ENCODE results near the gene SFXN5.

SFXN5 gene

DNA sequence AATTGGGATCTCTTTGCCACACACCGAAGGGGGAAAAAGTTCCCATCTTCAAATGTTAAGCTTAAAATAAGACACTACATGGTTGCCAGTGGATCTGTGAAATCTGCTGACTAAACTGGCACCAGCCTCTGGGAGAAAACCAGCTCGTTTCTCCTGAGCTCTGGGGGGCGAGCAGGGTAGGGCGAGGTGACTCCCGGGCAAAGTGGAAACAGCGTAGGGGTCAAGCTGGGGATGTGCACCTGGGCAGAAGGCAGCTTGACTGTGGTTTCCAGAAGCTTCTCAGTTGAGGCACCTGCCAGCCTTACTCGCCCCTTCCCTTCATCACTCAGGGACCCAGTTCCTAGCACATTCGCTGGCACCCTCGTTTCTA lies 62.8 kb downstream of the SFXN5 start:
- Histone ChIP-seq H3K27ac (ENCODE audit: low read depth, low read length, poor library complexity, severe bottlenecking) (no peak overlapping the region), H3K9me3 (ENCODE audit: low read length) (no peaks in the 10 kb centered on the region), H2AFZ (ENCODE audit: low read length) (no peak overlapping the region), H3K79me2 (ENCODE audit: insufficient read depth, low read length) (no peaks in the 10 kb centered on the region), H3K4me1 (ENCODE audit: insufficient read depth, low read length, severe bottlenecking) (no peaks in the 10 kb centered on the region), H3F3A (ENCODE audit: insufficient read depth, low read length) (no peaks in the 10 kb centered on the region), H4K20me1 (ENCODE audit: insufficient read depth, low read length) (no peaks in the 10 kb centered on the region), H3K27me3 (ENCODE audit: insufficient read depth, low read length) (no peaks in the 10 kb centered on the region), H3K9me2 (ENCODE audit: low read depth, low read length) (no peaks in the 10 kb centered on the region), H3K4me3 (ENCODE audit: low read depth, low read length, poor library complexity, severe bottlenecking) (no peak overlapping the region), H3K9ac (ENCODE audit: low read length) (no peak overlapping the region), H3K36me3 (ENCODE audit: insufficient read depth, low read length) (no peaks in the 10 kb centered on the region), H3K4me2 (ENCODE audit: low read length) (no peak overlapping the region)
- TF ChIP-seq EZH2 (IDR thresholded peaks at IDR 0.05; ENCODE audit: borderline replicate concordance, low read length) = no peak
- TF ChIP-seq, protein P1, sequence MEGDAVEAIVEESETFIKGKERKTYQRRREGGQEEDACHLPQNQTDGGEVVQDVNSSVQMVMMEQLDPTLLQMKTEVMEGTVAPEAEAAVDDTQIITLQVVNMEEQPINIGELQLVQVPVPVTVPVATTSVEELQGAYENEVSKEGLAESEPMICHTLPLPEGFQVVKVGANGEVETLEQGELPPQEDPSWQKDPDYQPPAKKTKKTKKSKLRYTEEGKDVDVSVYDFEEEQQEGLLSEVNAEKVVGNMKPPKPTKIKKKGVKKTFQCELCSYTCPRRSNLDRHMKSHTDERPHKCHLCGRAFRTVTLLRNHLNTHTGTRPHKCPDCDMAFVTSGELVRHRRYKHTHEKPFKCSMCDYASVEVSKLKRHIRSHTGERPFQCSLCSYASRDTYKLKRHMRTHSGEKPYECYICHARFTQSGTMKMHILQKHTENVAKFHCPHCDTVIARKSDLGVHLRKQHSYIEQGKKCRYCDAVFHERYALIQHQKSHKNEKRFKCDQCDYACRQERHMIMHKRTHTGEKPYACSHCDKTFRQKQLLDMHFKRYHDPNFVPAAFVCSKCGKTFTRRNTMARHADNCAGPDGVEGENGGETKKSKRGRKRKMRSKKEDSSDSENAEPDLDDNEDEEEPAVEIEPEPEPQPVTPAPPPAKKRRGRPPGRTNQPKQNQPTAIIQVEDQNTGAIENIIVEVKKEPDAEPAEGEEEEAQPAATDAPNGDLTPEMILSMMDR (IDR thresholded peaks at IDR 0.05; ENCODE audit: low read length) = no peak

DNA sequence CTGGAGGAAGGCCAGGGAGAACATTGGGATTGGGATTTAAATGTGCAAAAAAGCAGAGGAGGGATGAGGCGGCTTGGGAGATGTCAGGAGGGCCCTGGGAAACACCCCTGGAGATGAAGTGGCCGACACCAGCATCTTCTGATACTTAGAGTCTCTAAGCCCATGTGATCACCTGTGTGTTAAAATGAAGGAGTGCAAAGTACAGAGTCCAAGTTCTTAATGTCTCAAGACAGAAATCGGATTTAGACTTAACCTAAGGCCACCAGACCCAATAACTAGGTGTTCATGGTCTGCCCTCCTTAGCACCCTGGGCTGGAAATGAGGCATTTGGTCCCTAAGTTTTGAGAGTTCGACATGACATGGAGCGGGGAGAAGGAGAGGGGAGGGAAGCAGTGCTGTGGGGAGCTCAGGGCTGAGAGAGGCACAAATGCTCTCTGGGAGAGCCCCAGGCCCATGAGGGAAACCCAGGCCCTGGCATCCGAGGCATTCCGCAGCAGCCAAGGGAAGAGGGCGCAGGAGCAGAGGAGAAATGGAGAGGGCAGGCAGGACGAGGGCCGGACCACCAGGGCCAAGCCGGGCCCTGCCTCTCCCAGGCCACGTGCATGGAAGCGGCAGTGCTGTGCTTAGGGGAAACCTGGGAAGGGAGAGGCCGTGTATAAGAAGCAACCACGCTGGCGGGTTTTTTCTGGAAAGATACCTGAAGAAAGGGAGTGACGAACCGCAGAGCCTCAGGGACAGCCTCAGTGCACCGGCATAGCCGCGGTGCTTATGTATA lies 63.3 kb downstream of the SFXN5 start:
- no peaks in the 10 kb centered on the region for H4K20me1 ChIP-seq (ENCODE audit: insufficient read depth, low read length)
- H3K4me1 ChIP-seq (ENCODE audit: insufficient read depth, low read length, severe bottlenecking) = no peaks in the 10 kb centered on the region
- TF ChIP-seq, protein P1 (IDR thresholded peaks at IDR 0.05; ENCODE audit: low read length) = no peak
- TF ChIP-seq EZH2 (IDR thresholded peaks at IDR 0.05; ENCODE audit: borderline replicate concordance, low read length) = no peak
- H3F3A ChIP-seq (ENCODE audit: insufficient read depth, low read length) = no peaks in the 10 kb centered on the region
- no peak overlapping the region for H3K4me3 ChIP-seq (ENCODE audit: low read depth, low read length, poor library complexity, severe bottlenecking)
- no peak overlapping the region for H3K9ac ChIP-seq (ENCODE audit: low read length)
- no peak overlapping the region for H2AFZ ChIP-seq (ENCODE audit: low read length)
- no peaks in the 10 kb centered on the region for H3K9me3 ChIP-seq (ENCODE audit: low read length)
- no peak overlapping the region for H3K27ac ChIP-seq (ENCODE audit: low read depth, low read length, poor library complexity, severe bottlenecking)
- no peak overlapping the region for H3K4me2 ChIP-seq (ENCODE audit: low read length)
- no peaks in the 10 kb centered on the region for H3K9me2 ChIP-seq (ENCODE audit: low read depth, low read length)
- no peaks in the 10 kb centered on the region for H3K27me3 ChIP-seq (ENCODE audit: insufficient read depth, low read length)
- H3K79me2 ChIP-seq (ENCODE audit: insufficient read depth, low read length) = no peaks in the 10 kb centered on the region
- H3K36me3 ChIP-seq (ENCODE audit: insufficient read depth, low read length) = no peaks in the 10 kb centered on the region

DNA sequence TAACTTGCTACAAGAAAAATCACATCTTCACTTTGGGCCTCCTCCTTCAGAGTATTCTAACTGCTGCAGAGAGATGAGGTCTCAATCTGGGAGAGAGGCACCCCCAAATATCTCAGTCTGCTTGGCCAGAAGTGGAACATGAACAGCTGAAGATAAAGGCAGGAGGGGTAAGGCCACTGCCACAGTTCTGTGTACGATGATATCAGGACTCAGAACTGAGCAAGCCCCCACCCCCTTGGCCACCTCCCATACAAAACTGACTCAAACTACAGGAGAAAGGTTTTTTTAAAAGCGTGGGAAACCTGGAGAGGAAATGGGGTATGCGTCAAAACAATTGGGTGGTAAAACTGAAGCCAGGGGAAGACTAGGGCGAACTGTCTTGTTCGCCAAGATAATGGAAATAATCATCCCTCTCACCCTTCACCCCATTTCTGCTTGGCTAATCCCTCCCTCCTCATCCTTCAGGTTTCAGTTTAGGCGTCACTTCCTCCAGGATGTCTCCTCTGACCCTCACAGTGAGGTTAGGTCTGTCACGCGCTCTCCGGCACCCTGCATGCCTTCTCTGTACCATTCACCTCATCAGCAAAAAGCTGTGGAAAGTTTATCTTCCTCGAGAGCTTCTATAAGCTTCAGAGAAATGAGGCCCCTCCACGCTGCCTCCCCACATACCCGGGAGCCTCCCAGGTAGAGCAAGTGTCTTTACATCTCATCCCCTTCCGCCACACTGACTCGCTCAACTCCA lies 64.4 kb downstream of the SFXN5 start:
- no peaks in the 10 kb centered on the region for H3K9me2 ChIP-seq (ENCODE audit: low read depth, low read length)
- no peak overlapping the region for H3K27ac ChIP-seq (ENCODE audit: low read depth, low read length, poor library complexity, severe bottlenecking)
- no peak overlapping the region for H3K4me3 ChIP-seq (ENCODE audit: low read depth, low read length, poor library complexity, severe bottlenecking)
- no peaks in the 10 kb centered on the region for H4K20me1 ChIP-seq (ENCODE audit: insufficient read depth, low read length)
- H3K36me3 ChIP-seq (ENCODE audit: insufficient read depth, low read length) = no peaks in the 10 kb centered on the region
- no peak overlapping the region for H3K4me2 ChIP-seq (ENCODE audit: low read length)
- H3K9ac ChIP-seq (ENCODE audit: low read length) = no peak overlapping the region
- TF ChIP-seq, protein P1 (IDR thresholded peaks at IDR 0.05; ENCODE audit: low read length) = no peak
- TF ChIP-seq EZH2 (IDR thresholded peaks at IDR 0.05; ENCODE audit: borderline replicate concordance, low read length) = no peak
- H2AFZ ChIP-seq (ENCODE audit: low read length) = no peak overlapping the region
- H3F3A ChIP-seq (ENCODE audit: insufficient read depth, low read length) = no peaks in the 10 kb centered on the region
- no peaks in the 10 kb centered on the region for H3K9me3 ChIP-seq (ENCODE audit: low read length)
- no peaks in the 10 kb centered on the region for H3K4me1 ChIP-seq (ENCODE audit: insufficient read depth, low read length, severe bottlenecking)
- H3K27me3 ChIP-seq (ENCODE audit: insufficient read depth, low read length) = no peaks in the 10 kb centered on the region
- H3K79me2 ChIP-seq (ENCODE audit: insufficient read depth, low read length) = no peaks in the 10 kb centered on the region
